ENCODE measurements around the gene PACSIN2. TPM values are rescaled to one million over a fixed set of nuclear protein-coding genes. Genes with fewer than 3 reads are reported as not detected.
A peak's percentile ranks its signal among the peaks of the same experiment; 100 is the strongest.
"Not testable (repeated sequence)": the region's sequence is repeated elsewhere in the genome, so short reads cannot be mapped to it uniquely, and the experiment has no call there.

PACSIN2 gene
- total RNA-seq, 1 donor from 2014 or later, result 49.8 TPM

DNA sequence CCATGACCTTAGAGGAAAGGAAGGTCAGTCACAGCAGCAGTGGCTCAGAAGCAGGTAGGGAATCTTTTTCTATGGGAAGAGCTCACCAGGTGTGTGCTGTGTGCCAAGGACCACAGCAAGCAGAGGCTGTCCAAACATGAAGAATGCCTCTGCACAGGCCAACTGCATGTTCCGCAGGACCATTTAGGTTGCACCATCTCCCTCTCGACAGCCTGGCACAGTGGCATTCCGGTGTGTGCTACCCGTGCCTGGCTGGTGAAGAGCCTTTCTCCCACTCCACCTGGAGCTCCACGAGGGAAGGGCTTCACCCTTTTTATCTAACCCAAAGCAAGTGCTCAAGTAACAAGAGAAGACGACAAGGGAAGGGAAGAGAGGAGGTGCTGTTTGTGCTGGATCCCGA, 76.5 kb downstream of the PACSIN2 start:
- TF ChIP-seq, protein P1, sequence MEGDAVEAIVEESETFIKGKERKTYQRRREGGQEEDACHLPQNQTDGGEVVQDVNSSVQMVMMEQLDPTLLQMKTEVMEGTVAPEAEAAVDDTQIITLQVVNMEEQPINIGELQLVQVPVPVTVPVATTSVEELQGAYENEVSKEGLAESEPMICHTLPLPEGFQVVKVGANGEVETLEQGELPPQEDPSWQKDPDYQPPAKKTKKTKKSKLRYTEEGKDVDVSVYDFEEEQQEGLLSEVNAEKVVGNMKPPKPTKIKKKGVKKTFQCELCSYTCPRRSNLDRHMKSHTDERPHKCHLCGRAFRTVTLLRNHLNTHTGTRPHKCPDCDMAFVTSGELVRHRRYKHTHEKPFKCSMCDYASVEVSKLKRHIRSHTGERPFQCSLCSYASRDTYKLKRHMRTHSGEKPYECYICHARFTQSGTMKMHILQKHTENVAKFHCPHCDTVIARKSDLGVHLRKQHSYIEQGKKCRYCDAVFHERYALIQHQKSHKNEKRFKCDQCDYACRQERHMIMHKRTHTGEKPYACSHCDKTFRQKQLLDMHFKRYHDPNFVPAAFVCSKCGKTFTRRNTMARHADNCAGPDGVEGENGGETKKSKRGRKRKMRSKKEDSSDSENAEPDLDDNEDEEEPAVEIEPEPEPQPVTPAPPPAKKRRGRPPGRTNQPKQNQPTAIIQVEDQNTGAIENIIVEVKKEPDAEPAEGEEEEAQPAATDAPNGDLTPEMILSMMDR (IDR thresholded peaks at IDR 0.05; ENCODE audit: insufficient read depth, low read length, severe bottlenecking), result no peak
- H3K36me3 ChIP-seq (ENCODE audit: control insufficient read depth, insufficient read depth, low read length), result peaks cover 1% of the 10 kb centered on the region
- no peak for DNase-seq (ENCODE audit: low read depth)
- H3K27me3 ChIP-seq (ENCODE audit: control insufficient read depth, insufficient read depth, low read length), result no peaks in the 10 kb centered on the region
- FAIRE-seq, result no peak
- no peak overlapping the region for H3K4me3 ChIP-seq (ENCODE audit: low read depth, low read length)

DNA sequence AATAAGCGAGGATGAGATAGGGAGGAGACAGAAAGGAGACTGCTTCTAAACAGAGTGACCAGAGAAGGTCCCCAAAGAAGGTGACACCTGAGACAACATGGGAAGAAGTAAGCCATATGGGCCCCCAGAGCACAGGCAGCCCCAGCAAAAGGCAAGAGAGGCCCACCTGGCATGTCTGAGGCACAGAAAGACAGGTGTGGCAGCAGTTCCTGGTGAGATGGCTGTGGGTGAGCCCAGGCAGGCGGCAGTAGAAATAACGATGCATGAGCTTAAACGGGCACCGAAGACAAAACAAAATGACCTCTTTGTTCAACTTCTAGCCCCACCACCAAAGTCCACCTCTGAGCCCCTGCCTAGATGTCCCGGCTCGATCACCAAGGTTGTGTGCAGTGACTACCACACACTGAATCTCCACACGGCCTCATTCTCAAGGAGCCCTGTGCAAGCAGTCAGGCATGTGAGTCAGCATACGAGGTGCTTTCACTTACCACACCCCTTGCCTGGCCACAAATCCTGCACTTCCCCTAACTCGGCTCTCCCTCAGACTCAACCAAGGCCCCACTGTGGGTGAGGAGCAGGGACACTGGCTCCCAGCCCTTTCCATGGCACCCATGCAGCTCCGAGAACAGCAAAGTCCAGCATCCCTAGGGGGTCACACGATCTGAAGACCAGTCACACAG, 77.6 kb downstream of the PACSIN2 start:
- H3K27me3 ChIP-seq (ENCODE audit: control insufficient read depth, insufficient read depth, low read length), result no peaks in the 10 kb centered on the region
- DNase-seq (ENCODE audit: low read depth) (peak; percentile 85), FAIRE-seq (peak; percentile 96)
- no peak overlapping the region for H3K4me3 ChIP-seq (ENCODE audit: low read depth, low read length)
- TF ChIP-seq, protein P1 (IDR thresholded peaks at IDR 0.05; ENCODE audit: insufficient read depth, low read length, severe bottlenecking), result no peak
- H3K36me3 ChIP-seq (ENCODE audit: control insufficient read depth, insufficient read depth, low read length), result no peaks in the 10 kb centered on the region

DNA sequence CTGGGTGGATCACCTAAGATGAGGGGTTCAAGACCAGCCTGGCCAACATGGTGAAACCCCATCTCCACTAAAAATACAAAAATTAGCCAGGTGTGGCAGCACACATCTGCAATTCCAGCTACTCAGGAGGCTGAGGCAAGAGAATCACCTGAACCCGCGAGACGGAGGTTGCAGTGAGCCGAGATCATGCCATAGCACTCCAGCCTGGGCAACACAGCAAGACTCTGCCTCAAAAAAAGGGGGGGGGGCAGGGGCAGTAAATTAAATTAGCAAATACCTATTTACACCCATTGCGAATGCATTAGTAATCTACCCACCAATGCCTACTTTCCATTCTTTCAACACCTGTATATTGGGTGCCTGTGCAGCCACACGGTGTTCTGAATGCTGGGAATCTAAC, 78.3 kb downstream of the PACSIN2 start:
- not testable (repeated sequence) for DNase-seq (ENCODE audit: low read depth); H3K36me3 ChIP-seq (ENCODE audit: control insufficient read depth, insufficient read depth, low read length); H3K27me3 ChIP-seq (ENCODE audit: control insufficient read depth, insufficient read depth, low read length); FAIRE-seq; H3K4me3 ChIP-seq (ENCODE audit: low read depth, low read length)

DNA sequence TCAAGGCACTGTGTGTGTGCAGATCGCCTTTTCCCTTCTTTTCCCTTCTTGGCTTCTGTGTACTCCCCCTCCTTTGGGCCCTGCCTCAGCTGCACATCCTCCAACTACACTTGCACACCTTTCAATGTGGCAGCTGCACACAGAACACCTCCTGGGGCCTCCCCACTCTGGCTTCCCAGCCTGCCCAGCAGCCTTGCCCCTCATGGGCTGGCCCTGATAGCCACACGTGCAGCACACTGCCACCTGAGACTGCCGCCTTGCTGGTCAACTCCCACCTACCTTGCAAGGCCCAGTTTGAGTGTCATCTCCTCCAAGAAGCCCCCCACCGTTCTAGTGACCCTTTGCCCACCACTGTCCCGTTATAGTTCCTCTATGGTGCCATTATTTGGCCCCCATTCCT, 80.6 kb downstream of the PACSIN2 start:
- Histone ChIP-seq H3K4me3 (ENCODE audit: low read depth, low read length) (no peak overlapping the region), H3K36me3 (ENCODE audit: control insufficient read depth, insufficient read depth, low read length) (no peaks in the 10 kb centered on the region), H3K27me3 (ENCODE audit: control insufficient read depth, insufficient read depth, low read length) (no peaks in the 10 kb centered on the region)
- FAIRE-seq (no peak), DNase-seq (ENCODE audit: low read depth) (no peak)
- TF ChIP-seq, protein P1 (IDR thresholded peaks at IDR 0.05; ENCODE audit: insufficient read depth, low read length, severe bottlenecking), result no peak

DNA sequence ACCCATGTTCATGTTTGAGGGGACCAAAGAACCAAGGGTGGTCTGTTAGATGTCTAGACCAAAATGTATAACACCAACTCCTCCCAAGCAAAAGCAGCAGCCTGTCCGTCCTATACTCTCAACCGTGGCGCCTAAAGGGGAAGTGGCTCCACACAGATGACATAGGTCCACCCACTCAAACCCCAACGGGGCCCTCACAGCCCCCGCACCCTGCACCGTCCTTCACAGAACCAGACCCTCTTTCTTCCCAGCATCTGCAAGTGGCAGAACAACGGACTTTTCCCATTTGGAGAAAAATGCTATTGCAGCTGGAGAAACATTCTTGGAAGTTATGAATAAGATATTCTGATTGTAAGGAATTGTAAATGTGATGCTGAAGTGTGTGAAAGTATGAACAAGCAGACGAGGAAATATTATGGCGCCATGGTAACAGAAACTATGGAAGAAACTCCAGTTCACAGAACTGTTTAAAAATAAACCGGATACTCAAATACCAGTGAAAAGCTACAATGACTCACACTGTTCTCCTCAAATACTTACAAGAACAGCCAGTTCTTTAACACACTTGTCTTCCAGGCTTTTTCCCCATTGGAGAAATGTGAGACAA, 81.4 kb downstream of the PACSIN2 start:
- DNase-seq (ENCODE audit: low read depth), result peak; percentile 91
- no peaks in the 10 kb centered on the region for H3K27me3 ChIP-seq (ENCODE audit: control insufficient read depth, insufficient read depth, low read length)
- H3K36me3 ChIP-seq (ENCODE audit: control insufficient read depth, insufficient read depth, low read length), result no peaks in the 10 kb centered on the region
- H3K4me3 ChIP-seq (ENCODE audit: low read depth, low read length), result no peak overlapping the region
- no peak for FAIRE-seq
- TF ChIP-seq, protein P1 (IDR thresholded peaks at IDR 0.05; ENCODE audit: insufficient read depth, low read length, severe bottlenecking), result no peak

DNA sequence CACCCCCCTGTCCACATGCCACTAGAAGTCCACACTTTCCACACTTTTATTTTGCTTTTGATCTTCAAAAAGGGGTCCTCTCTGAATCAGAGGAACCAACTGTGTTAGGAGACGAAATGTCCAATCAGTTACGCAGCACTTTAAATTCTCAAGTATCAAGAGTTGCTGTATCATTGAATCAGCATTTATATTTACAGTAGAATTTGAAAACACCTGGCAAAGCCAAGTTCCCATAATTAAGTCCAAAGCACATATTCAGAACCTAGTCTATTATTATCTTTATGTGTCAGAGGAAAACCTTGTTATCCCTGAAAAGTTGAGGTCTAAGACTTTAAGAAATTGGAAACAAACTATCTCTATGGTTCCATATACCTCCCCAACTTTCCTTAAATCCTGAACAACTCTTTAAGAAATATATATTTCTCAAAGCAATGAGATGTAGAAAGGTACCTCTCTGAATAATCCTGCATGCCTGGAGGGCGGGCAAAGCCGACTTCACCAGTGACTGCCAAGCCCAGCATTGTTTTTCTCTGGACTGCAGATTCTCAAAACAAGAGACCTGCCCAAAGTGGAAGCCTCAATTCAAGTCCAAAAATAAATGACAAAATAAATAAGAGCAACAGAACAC, 82.0 kb downstream of the PACSIN2 start:
- no peaks in the 10 kb centered on the region for H3K36me3 ChIP-seq (ENCODE audit: control insufficient read depth, insufficient read depth, low read length)
- H3K27me3 ChIP-seq (ENCODE audit: control insufficient read depth, insufficient read depth, low read length), result no peaks in the 10 kb centered on the region
- DNase-seq (ENCODE audit: low read depth) (no peak), FAIRE-seq (no peak)
- no peak overlapping the region for H3K4me3 ChIP-seq (ENCODE audit: low read depth, low read length)
- TF ChIP-seq, protein P1 (IDR thresholded peaks at IDR 0.05; ENCODE audit: insufficient read depth, low read length, severe bottlenecking), result no peak

All from bronchial epithelial cell (primary cell).